Measurements from ENCODE around the gene CYB5RL. TPM values are rescaled to one million over a fixed set of nuclear protein-coding genes. Genes with fewer than 3 reads are reported as not detected.

Gene CYB5RL
- polyA plus RNA-seq, 1 donor (not counting 4 experiments of a cell fraction or from before 2014, with no cell fraction given), result 1.3 TPM

DNA sequence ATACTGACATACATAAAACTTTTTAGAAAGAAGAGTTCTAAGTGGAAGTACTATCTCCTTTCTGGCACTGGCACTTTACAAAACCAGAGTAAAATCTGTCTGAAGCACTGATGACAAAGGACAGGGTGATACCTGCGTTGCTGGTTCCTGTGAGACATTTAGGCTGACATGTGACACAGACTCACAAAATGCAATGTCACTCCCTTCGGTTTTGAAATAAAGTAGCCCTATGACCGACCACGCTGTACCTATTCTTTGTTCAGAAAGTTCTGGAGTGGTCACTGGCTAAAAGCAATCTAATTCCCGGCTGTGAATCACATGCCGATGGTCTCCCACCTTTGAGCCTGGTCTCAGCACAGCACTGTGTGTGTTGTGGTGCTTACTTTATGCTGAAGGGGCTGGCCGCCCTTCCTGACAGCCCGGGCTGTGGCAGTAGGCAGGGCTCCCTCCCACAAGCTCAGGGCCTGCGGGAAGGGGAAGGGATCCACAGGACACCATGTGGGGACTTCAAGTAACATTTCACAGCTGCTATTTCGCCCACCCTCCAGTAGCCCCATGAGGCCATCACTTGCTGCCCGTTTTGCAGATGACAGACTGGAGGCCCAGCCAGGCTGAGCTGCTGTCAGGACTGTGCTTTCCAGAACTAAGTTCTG is 48.2 kb upstream of the CYB5RL start:
- Histone ChIP-seq H3K79me2 (ENCODE audit: control insufficient read depth, insufficient read depth, low read length) (no peaks in the 10 kb centered on the region), H2AFZ (ENCODE audit: control insufficient read depth, low read length) (no peak overlapping the region)
- FAIRE-seq, result no peak

DNA sequence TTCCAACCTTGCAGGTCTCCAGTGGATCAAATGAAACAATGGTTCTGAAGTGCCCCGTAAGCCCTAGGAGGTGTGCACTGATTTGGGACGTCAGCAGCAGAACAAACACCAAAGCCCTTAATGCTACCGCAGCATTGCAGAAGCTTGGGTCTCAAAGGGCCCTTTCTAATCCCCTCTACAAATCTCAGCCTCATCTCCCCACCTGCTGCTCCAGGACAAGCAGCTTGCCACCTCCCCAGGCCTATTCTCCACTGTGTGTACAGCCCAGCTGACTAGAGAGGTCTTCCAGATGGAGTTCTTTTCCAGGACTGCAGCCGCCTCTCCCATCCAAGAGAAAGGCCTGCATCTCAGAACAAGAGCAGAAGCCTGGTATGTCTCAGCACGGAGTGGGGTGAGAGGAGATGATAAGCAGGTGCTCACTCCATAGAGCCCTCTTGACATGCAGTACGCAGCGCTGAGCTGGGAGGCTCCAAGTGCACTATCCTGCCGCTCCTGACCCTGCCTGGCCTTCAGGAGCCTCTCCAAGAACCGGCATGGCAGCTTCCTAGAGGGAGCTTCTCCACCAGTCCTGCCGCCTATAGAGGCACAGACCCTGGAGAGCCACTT is 46.4 kb upstream of the CYB5RL start:
- H3K9ac ChIP-seq (ENCODE audit: control insufficient read depth, extremely low read depth, insufficient read depth, low read length), result no peak overlapping the region
- H3K36me3 ChIP-seq (ENCODE audit: control insufficient read depth in 2 of 2, extremely low read depth in 1 of 2, insufficient read depth in 2 of 2, low read length in 2 of 2), result peaks cover 3 to 6% of the 10 kb centered on the region in 2 experiments
- DNase-seq (ENCODE audit: low read depth, low spot score) (no peak), FAIRE-seq (no peak)
- H3K4me3 ChIP-seq (ENCODE audit: control insufficient read depth in 2 of 3, extremely low read depth in 1 of 3, insufficient read depth in 2 of 3, low read depth in 1 of 3, low read length in 3 of 3), result no peak overlapping the region
- H3K79me2 ChIP-seq (ENCODE audit: control insufficient read depth, insufficient read depth, low read length), result no peaks in the 10 kb centered on the region
- no peaks in the 10 kb centered on the region for H3K9me1 ChIP-seq (ENCODE audit: control insufficient read depth, extremely low read depth, insufficient read depth, low read length)
- TF ChIP-seq CTCF (optimal IDR thresholded peaks at IDR 0.05 in 1 of 3, IDR thresholded peaks at IDR 0.05 in 1 of 3, conservative IDR thresholded peaks at IDR 0.05 in 1 of 3; ENCODE audit: extremely low read depth in 1 of 3, insufficient read depth in 2 of 3, low read length in 3 of 3) (no peak), EZH2 (IDR thresholded peaks at IDR 0.05; ENCODE audit: low read length) (no peak)
- H3K4me2 ChIP-seq (ENCODE audit: control insufficient read depth, extremely low read depth, insufficient read depth, low read depth, low read length), result no peak overlapping the region
- peaks cover 4% of the 10 kb centered on the region for H3K4me1 ChIP-seq (ENCODE audit: control insufficient read depth, extremely low read depth, insufficient read depth, low read length)
- H4K20me1 ChIP-seq (ENCODE audit: control insufficient read depth, extremely low read depth, insufficient read depth, low read length), result no peaks in the 10 kb centered on the region
- no peaks in the 10 kb centered on the region for H3K27me3 ChIP-seq (ENCODE audit: control insufficient read depth, extremely low read depth, insufficient read depth, low read length)
- H3K9me3 ChIP-seq (ENCODE audit: control insufficient read depth, low read depth, low read length), result no peaks in the 10 kb centered on the region
- H2AFZ ChIP-seq (ENCODE audit: control insufficient read depth, low read length), result no peak overlapping the region
- dilution Hi-C loops (cut with MboI; ENCODE audit: extremely low pct_ligation_motif_present, low sequenced_read_pairs), result no loop called here
- no peak overlapping the region for H3K27ac ChIP-seq (ENCODE audit: control insufficient read depth, insufficient read depth, low read length)

More for the DNA sequence above, 48.2 kb upstream of the CYB5RL start:
- Histone ChIP-seq H3K27me3 (ENCODE audit: control insufficient read depth, extremely low read depth, insufficient read depth, low read length) (no peaks in the 10 kb centered on the region), H3K9me3 (ENCODE audit: control insufficient read depth, low read depth, low read length) (no peaks in the 10 kb centered on the region), H3K36me3 (ENCODE audit: control insufficient read depth in 2 of 2, extremely low read depth in 1 of 2, insufficient read depth in 2 of 2, low read length in 2 of 2) (peaks cover 4 to 10% of the 10 kb centered on the region in 2 experiments), H3K4me2 (ENCODE audit: control insufficient read depth, extremely low read depth, insufficient read depth, low read depth, low read length) (no peak overlapping the region), H3K27ac (ENCODE audit: control insufficient read depth, insufficient read depth, low read length) (no peak overlapping the region), H3K4me3 (ENCODE audit: control insufficient read depth in 2 of 3, extremely low read depth in 1 of 3, insufficient read depth in 2 of 3, low read depth in 1 of 3, low read length in 3 of 3) (no peak overlapping the region), H3K9ac (ENCODE audit: control insufficient read depth, extremely low read depth, insufficient read depth, low read length) (no peak overlapping the region), H3K4me1 (ENCODE audit: control insufficient read depth, extremely low read depth, insufficient read depth, low read length) (peaks cover 7% of the 10 kb centered on the region), H4K20me1 (ENCODE audit: control insufficient read depth, extremely low read depth, insufficient read depth, low read length) (no peaks in the 10 kb centered on the region), H3K9me1 (ENCODE audit: control insufficient read depth, extremely low read depth, insufficient read depth, low read length) (no peaks in the 10 kb centered on the region)
- no peak for DNase-seq (ENCODE audit: low read depth, low spot score)
- dilution Hi-C loops (cut with MboI; ENCODE audit: extremely low pct_ligation_motif_present, low sequenced_read_pairs), result no loop called here
- TF ChIP-seq CTCF (optimal IDR thresholded peaks at IDR 0.05 in 1 of 3, IDR thresholded peaks at IDR 0.05 in 1 of 3, conservative IDR thresholded peaks at IDR 0.05 in 1 of 3; ENCODE audit: extremely low read depth in 1 of 3, insufficient read depth in 2 of 3, low read length in 3 of 3), result no peak
- no peak for TF ChIP-seq EZH2 (IDR thresholded peaks at IDR 0.05; ENCODE audit: low read length)
